GM21390 (cell line): ENCODE data around the gene HINFP.
"Not testable (repeated sequence)": the region's sequence is repeated elsewhere in the genome, so short reads cannot be mapped to it uniquely, and the experiment has no call there.

Source experiments
- ATAC-seq: cut with Tn5 transposase; IDR thresholded peaks from one replicate; pipeline ENCODE4 v1.9.1; 2021; ENCODE audit not compliant: unreplicated experiment

HINFP gene

GRCh38 chr11:119117004-119117706 is 4.2 kb upstream of the HINFP start:
- no peak for ATAC-seq

GRCh38 chr11:119118227-119118626 is 3.2 kb upstream of the HINFP start:
- no peak for ATAC-seq

DNA sequence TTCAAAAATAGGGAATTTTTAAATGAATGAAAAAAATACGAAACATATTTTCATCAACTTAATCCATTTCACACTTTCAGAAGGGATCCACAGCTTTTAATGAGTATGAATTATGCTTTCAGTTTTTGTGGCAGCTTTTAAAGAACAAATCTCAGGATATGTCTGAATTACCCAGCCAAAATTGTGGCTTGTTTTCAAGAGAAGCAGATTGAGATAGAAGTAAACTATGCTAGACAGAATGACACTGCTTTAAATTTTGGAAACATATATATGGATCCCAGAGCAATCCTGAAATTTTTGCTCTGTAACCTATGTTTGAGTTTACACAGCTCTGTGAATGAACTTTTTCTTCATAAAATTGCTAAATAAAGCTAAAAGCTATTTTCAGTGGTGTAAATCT is 2.4 kb upstream of the HINFP start:
- ATAC-seq = no peak

DNA sequence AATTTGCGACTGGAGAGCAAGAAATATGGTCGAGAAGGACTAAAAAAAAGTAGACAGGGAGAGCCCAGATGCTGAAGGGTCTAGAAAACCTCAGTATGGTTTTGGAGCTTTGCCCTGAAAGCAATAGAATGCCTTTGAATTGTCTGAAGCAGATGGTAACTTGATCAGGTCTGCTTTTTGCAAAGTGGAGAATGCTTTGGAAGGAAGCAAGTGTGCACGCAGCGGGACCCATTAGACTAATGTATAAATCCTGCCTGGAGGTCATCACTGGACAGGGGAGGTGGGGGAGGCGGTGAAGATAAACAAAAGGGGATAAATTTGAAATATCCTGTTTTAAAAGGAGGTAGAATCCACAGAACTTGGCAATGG is 757 bp upstream of the HINFP start:
- ATAC-seq = no peak

DNA sequence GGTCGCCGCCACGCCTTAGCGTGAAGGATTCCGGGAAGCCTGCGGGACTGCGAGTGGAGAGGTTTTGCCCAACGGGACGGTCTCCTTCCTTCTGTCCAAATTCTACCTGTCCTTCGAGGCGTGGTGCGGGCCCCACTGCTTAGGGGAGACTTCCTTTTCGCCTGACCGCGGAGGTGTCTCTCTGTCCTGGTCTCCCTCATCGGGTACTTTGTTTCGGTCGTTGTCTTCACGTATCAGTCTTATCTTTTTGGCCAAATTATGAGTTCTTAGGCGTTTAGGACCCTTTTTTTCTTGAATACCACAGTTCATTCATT is 388 bp downstream of the HINFP start:
- peak; percentile 7 for ATAC-seq

DNA sequence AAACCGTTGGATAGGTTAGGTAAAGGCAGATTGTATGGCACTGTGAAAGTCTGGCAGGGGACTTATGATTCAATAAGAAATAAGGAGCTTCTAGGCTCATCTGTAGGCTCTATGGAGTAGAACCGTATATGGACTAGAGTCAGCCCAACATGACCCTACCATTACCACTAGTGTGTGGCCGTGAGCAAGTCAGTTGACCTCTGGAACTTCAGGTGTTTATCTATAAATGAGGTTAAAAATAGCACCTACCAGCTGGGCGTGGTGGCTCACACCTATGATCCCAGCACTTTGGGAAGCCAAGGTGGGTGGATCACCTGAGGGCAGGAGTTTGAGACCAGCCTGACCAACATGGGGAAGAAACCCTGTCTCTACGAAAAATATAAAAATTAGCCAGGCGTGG is 4.4 kb downstream of the HINFP start:
- ATAC-seq = no peak

GRCh38 chr11:119126675-119127268 is 5.4 kb downstream of the HINFP start:
- no peak for ATAC-seq

GRCh38 chr11:119130662-119131061 is 9.3 kb downstream of the HINFP start:
- no peak for ATAC-seq

DNA sequence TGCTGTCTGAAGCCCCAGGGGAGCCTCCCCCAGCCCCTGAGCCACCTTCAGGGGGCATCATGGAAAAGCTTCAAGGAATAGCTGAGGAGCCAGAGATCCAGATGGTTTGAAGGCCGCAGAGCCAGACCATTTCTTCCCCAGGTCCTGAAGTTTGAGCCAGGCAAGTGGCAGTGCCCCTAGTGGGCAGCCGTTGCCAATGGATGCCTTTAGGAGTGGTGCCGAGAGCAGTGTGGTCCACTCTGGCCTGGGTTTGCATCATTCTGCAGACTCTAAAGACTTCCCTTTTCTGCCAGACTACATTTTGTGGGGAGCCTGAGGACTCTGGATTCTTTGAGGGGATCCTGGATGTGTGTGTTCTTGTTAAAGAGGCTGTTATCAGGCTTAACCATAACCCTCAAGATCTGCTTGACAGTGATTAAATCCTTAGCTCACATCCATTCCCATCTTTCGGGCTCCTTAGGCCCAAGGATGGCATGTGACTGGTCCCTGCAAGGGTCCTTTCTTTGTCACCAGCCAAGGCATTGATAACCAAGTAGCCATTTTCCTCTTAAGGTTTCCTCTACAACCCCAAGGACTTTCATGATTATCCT is 13.1 kb downstream of the HINFP start:
- no peak for ATAC-seq

DNA sequence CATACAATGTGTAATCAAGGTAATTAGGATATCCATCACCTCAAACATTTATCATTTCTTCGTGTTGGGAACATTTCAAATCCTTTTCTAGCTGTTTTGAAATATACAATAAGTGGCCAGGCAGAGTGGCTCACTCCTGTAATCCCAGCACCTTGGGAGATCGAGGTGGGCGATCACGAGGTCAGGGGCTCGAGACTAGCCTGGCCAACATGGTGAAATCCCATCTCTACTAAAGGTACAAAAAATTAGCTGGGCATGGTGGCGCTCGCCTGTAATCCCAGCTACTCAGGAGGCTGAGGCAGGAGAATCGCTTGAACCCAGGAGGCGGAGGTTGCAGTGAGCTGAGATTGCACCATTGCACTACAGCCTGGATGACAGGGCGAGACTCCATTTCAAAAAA is 17.9 kb downstream of the HINFP start:
- ATAC-seq = not testable (repeated sequence)

DNA sequence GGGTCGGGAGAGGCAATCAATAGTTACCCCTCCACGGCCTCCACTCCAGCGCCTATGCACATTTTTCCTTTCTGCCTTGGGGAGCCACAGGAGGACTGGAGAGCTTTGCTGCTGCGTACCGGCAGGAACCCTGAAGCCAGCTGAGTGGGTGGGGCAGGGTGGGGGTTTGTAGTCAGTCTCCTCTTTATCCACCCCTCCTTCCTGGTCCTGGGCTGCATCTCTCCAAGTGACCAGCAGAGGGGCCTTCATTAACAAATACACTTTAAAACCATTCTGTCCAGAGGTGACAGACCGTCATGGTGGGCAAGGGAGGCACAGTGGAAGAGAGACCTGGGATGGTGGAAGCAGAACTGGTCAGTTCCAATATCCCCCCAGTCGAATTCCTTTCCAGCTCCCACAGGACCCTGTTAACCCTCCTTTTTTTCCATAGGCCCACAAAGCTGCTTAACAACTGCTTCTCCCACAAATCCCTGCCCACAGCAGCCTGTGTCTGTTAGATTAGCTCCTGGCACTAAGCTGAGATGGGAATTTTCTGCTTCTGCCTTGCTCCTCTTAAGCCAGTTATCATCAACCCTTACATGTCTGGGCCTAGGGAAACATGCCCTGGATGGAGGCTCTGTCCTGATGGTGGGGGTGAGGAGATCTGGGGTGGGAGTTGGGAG is 23.6 kb downstream of the HINFP start:
- no peak for ATAC-seq

DNA sequence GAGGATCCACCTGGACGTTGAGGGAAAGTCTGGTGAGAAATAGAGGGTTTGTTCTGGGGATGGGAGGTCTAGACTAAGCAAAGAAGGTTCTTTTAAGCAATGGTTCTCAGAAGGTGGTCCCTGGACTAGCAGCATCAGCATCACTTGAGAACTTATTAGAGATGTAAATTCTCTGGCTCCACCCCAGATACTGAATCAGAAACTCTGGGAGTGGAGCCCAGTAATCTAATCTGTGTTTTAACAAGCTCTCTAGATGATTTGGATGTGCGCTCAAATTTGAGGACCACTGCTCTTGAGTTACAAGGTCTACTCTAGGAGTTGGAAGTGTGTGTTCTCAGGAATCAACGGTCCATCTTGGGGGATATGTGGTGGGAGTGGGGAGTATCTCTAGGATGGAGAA is 24.2 kb downstream of the HINFP start:
- ATAC-seq = no peak

GRCh38 chr11:119147604-119148333 is 26.4 kb downstream of the HINFP start:
- no peak for ATAC-seq

GRCh38 chr11:119148720-119149017 is 27.3 kb downstream of the HINFP start:
- ATAC-seq = no peak

DNA sequence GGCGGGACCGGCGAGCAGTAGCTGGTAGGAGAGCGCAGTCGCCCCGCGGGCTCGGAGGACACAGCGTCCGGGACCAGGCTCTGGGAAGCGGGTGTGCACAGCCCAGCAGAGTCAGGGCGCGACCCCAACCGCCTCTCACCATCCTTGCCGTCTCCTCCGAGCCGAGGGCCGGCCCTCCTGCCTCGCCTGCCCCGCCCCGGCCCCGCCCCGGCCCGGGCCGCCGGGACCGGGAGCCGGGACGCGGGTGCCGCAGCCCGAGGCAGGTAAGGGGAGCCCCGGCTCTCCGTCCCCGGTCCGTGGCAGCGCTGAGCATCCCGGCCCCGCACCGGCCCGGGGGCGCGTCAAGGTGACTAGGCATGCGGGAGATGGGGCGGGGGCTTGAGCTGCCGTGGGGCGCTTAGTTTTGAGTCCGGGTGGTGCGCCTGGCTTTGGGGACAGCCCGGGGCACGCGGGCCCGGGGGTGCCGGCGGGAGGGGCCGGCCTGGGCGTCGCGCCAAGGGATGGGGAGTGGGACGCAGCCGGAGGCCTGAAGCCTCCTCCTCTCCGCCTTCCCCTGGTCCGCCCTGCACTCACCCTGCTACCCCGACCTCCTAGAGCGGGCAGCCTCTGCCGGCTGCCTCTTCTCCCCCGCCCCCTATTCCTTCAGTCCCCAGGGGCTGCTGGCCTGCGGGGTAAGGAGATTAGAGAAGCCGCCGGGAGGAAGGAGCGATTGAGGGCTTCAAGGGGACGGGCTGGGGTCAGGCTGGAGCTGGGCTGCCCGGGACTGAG is 27.8 kb downstream of the HINFP start, which contains the start of gene ABCG4:
Gene ABCG4, plus strand, starts transcription at position 35 of the 768 bp plus-strand sequence. CDS start 914 bp downstream, outside the sequence.
- ATAC-seq = no peak

- no peak for ATAC-seq
Measured at GRCh38 chr11:119149786-119150275, 28.5 kb downstream of the HINFP start.

DNA sequence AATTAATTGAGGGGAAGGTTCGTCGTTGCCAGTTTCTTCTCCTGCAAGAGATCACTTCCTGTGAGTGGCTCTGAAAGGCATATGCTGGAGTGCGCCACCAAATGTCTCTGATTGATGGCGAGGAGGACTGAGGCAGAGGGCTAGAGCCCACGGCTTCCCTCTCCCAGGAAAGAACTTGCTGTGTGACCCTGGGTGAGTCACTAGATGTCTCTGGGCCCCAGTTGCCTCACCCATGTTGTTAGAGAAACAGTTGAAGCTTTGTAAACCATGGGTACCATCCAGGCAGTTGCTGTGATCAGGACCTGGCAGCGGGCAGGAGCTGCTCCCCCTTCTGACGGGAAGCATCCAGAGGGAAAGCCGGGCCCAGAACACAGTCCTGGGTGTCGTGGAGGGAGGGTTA is 30.7 kb downstream of the HINFP start:
- ATAC-seq = no peak

GRCh38 chr11:119152604-119153003 is 31.2 kb downstream of the HINFP start:
- no peak for ATAC-seq

GRCh38 chr11:119153049-119153818 is 31.9 kb downstream of the HINFP start:
- no peak for ATAC-seq

- no peak for ATAC-seq
Measured at GRCh38 chr11:119154178-119154577, 32.8 kb downstream of the HINFP start.
